Fibroblast of lung (primary cell): ENCODE data around the gene ARID1B.

Experiments
- CTCF ChIP-seq, 2 donors: IDR thresholded peaks in 1 of 2; conservative IDR thresholded peaks in 1 of 2; 1 replicate in 1 of 2; 2 replicates in 1 of 2; pipeline ENCODE4 v1.5.1; 2011 to 2012; ENCODE audit warnings: low read length in 2 of 2, control low read depth in 1 of 2, inconsistent platforms in 1 of 2, low read depth in 1 of 2, mild to moderate bottlenecking in 1 of 2
- EZH2 ChIP-seq: IDR thresholded peaks from 2 replicates; pipeline ENCODE4 v1.5.1; 2012; ENCODE audit warnings: low read length, control low read depth, mild to moderate bottlenecking; ENCODE audit errors: missing control alignments

- no peak for TF ChIP-seq CTCF (conservative IDR thresholded peaks at IDR 0.05 in 1 of 2, IDR thresholded peaks at IDR 0.05 in 1 of 2; ENCODE audit: low read depth in 1 of 2, low read length in 2 of 2)
- TF ChIP-seq EZH2: no peak
These were observed 316.9 kb downstream of the ARID1B start for GRCh38 chr6:157094038-157094437.
